Activated CD4-positive, alpha-beta T cell treated with anti-CD3 and anti-CD28 coated beads, Interleukin-10, Interleukin-2, amounts not matched to agents 100 ng/mL and 50 ng/mL, durations not matched to agents 16 hours and 8 hours (primary cell): ENCODE results near the gene PC.

Experiments
- DNase-seq: peaks from one replicate; pipeline ENCODE4 v3.0.0-alpha.2; 2020

The PC gene

DNA sequence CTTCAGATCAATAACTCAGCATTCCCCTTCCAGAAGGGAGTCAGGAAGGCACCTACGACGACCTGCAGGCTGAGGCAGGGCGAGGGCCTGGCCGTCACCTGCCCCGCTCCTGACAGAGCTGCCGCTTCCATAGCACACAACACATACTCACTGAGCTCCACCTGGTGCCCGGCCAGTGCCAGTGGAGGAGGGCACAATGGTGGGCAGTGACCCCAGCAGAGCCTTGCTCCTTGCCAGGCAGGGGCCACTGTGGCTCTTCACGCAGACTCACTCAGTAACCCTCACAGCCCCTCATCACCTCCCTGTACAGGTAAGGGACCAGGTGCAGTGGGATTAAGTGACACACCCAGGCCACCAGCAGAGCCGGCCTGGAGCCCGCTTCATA, 76.7 kb downstream of the PC start:
- DNase-seq, result no peak

DNA sequence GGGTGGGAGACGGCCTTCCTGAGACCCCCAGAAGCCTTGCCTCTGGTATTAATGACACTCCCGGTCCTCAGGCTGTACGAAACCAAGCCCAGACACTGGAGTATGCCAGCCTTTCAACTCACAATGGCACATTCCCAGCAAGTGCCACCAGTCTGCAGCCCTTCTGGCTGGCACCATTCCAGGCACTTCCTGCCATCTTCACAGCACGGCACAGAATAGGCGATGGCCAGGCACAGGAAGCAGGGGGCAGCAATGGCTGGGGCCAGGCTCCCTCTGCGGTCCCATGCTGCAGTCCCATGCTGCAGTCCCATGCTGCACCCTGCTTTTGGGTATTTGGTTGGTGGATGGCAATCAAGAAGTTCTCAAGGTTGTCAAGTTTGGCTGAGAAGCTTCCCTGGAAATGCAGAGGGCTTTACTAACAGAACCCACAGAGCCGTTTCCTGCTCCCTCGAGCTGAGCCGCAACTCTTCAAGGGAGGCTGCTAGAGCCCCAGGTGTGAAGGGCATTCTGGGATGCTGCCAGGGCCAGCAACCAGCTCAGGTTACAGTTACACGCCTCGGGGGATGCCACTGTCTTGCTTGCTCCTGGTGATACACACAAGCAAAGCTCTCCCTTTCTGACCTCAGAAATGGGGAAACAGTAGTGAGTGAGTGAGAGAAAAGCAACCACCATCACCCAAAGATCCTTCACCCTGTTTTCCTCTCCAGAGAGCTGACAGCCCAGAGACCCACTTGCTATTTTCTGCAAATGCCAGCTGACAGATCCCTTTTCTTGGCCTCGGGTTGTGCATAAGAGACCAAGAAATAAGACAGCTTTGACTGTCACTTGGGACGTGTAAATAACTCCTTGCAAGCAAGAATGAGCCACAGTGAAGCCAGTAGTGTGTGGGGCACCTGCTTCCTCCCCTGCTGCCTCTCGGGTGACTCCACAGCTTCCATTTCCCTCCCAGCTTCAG, 77.4 kb downstream of the PC start:
- DNase-seq, result no peak

DNA sequence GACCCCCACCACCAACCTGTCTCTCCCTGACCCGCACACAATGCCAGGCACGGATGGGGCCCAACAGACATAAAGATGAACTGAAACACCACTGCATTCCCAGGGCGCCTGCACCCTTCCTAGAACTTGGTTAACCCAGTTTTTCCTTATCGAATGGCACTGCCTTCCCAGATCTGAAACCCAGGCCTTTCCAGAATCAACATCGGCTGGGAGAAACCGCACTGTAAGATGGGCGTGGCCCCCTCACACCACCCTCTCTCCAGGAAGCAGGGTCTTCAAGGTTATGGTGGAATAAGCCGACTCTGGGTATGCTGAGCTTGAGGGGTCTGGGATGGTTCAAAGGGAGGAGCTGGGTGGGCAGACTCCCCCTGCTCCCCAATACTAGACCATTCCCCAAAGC, 78.2 kb downstream of the PC start:
- no peak for DNase-seq

DNA sequence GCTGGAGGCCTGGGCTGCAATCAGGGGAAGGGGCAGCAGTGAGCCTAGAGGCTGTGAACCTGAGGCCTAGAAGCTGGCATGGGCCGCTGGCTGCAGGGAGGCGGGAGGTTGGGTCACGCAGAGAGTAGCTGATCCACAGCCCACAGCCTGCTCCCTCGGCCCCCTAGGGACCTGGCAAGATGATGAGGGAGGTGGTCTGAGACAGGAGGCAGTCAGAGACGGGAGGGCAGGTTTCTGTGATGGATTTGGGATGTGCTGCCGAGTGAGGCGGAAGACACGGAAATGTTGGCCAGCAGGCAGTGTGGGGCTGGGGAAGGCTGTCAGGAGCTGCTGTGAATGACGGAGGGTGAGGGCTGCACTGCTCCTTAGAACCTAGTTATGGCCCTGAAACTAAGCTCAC, 78.6 kb downstream of the PC start:
- DNase-seq, result no peak

DNA sequence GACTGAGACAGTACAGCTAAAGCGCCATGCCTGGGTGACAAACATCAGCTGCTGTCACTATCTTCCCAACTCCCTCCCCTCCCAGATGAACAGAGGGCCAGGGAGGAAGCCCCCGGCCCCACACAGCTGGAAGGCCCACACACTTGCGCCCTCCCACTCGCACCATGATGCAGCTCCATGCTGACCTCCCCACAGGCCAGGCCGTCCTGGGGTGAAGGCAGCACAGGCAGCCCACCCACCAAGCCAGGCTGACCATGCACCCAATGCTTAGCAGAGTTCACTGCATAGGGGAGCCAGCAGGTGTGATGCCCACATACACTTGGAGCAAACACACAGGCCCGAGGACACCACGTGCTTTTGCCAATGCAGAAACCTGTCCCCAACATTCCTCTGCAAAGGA, 79.2 kb downstream of the PC start:
- no peak for DNase-seq

DNA sequence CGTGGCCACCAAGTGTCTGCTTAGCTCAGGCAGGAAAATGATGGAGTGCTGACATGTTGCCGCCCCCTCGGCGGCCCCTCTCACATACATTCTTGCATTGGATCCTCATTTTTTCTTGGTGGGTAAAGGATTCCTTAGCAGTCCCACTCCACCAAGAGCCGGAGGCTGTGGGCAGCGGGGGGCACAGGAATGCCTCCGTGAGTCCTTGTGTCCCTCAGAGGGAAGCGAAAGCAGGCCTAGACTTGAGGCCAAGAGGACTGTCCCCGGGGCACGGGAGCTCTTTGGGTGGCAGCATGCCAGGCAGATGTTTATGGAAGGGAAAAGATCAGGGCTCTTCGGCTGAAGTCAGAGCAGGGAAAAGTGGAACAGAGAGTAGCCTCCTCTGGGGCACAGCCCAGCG, 79.7 kb downstream of the PC start:
- DNase-seq, result no peak

DNA sequence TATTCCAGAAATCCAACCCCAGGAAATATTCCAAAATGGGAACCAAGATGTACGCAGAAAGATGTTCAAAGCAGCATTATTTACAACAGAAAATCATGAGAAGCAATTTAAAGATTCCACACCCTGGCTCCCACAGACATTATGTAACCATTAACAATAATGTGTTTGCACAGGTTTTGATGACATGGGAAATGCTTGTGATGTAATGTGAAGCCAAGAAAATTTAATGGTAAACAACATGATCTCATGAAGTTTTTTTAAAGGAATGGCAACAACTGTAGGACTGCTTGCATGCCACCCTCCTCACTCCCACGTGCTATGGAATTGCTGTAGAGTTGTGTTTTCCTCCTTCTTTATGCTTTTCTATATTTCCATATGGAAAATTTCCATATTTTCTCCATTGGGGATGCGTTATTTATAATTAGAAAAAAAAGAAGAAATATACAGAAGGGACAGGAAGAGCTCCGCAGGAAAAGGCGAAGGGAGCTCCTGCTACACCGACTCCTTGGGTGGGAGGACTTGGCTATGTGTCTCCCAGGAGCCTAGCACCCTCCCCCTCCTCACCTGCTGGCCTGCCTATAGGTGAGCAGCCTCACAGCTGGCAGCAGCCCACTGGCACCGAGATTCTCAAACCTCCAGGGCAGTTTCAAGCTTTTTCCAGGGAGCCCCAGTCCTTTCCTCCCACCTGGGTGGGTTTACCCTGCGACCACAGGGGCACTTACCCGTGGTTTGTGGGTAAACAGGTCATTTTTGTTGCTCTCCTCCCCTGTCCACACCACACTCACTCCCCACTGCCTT, 80.4 kb downstream of the PC start:
- no peak for DNase-seq

DNA sequence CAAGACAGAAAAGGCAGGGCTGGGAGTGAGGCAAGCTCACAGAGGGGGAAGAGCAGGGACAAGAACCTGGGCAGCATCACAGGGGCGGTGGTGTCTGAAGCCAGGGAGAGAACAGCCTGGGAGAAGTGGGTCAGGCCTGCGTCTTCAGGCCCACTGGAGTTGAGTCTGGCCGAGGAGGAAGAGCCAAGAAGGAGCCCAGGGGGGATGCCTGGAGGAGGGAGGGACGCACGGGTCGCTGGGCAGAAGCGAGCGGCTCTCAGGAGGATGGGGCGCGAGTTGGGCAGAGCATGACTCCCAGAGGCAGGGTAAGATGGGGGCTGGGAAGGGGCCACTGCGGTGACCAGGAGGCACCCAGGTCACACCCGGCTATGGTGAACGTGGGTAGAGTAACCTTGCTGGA, 82.8 kb downstream of the PC start:
- DNase-seq, result no peak

DNA sequence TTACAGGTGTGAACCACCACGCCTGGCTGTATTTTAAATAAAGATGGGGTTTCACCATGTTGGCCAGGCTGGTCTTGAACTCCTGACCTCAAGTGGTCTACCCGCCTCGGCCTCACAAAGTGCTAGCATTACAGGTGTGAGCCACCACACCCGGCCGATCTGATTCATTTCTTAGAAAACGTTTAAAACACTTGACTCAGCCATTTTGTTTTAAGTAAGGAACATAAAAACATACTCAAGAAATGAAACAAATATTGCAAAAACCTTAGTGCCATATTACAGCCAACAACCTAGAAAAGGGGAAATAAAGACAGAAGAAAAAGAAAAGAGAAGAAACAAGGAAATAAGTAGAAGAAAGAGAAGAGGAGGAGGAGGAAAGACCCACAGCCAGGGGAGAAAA, 84.0 kb downstream of the PC start:
- DNase-seq, result no peak

DNA sequence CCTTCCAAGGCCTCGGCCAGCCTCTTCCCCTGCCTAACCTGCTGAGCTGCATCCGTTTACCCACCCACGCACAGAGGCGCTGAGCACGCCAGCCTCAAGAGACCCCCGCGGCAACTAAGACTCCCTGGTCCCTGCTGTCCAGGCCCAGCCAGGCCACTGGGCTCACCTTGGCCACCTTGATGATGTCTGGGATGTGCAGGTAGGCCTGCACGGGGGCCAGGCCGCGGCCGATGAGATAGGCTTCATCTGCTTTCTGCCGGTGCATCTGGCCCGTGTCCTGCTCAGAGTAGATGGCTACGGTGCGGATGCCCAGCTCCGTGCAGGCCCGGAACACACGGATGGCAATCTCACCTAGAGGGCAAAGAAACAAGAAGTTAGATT, 86.7 kb downstream of the PC start:
- no peak for DNase-seq

DNA sequence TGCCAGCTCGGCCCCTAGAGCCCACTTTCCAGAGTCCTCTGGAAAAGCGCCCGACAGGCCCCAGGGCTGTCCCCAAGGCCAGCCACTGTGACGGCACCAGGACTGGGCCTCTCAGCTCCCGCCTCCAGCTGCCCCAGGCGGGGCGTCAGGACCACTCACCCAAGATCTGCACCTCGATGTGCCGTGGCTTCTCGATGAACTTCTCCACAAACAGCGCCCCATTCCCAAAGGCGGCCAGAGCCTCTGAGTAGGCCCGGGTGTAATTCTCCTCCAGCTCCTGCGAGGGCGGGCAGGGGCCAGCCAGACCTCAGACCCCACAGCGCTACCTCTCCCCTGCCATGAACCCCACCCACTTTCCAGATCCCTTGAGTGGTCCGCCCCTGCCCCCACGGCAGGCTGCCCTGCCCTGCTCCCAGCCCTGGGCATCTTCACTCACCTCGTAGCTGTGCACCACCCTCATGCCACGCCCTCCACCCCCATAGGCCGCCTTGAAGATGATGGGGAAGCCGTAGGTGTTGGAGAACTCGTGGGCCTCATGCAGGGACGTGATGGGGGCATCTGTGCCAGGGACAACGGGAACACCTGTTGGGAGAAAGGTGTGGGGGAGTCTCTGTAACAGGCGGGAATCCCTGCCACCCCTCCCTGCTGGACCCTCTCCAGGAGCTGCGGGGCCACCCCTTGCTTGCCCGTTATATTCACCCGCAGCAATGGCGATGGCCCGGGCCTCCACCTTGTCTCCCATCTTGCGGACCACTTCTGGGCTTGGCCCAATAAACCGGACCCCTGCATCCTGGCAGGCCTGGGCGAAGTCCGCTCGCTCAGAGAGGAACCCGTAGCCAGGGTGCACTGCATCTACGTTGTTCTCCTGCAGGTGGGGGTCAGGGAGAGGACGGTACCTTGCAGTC, 87.3 kb downstream of the PC start:
- no peak for DNase-seq

DNA sequence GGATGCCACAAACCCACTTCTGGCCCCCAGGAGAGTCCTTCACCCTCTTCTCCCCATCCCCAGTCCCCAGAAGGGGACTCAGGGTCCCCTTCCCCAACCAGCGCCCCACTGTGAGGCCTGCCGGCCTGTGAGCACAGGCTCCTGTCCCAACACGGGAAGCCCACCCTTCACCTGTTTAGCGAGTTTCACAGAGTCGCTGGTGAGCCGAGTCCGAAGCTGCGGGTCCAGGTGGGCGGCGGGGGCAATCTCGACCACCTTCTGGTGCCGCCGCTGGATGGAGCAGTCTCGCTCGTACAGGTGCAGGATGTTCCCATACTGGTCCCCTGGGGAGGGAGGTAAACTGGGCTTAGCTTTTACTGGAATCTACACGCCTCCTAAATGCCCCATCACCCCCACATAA, 88.1 kb downstream of the PC start:
- DNase-seq, result no peak

DNA sequence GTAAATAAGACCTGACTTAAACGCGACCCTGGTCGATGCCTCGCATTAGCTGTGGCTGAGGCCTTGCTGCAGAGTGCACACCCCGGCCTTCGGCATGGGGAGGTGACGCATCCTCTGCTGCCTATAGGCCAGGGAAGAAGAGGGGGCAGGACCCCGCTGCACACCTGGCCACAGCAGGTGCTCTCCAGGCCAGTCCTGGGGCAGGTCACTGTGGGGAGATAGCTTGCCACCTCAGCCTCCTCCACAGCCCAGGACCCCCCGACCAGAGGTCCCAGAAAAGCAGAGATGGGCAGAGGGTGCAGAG, 88.7 kb downstream of the PC start:
- DNase-seq, result no peak

DNA sequence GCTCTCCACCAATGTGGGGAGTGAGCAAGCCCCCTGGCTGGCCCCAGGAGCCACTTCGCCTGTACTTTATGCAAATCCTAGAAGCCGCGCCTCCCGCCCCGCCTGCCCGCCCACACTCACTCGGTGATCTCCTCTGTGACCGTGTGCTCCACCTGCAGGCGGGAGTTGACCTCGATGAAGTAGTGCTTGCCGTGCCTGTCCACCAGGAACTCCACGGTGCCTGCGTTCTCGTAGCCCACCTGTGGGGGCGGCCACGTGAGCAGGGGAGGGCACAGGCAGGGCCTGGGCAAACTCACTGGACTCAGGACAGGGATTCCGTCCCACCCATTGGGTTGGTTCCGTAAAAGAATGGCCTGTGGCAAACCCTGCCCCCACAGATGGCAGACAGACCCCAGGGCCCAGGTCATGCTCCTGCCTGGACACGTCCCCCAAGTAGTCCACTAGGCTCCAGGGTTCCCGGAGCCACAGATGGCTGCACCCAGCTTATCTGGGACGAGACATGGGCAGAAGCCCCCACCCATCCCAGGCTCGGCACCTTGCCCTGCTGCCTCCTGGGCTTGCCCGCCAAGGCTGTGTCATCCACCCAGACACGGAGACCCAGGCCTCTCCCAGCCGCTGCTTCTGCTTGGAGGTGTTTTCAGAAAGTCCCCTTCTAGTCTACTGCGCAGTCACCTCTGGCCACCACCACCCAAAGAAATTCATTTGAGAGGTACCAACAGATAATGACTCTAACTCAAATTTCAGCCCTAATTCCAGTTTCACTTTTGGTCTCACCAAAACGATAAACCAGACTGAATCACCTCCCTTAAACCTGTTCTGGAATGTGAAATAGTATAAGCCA, 89.2 kb downstream of the PC start:
- peak; percentile 83 for DNase-seq

DNA sequence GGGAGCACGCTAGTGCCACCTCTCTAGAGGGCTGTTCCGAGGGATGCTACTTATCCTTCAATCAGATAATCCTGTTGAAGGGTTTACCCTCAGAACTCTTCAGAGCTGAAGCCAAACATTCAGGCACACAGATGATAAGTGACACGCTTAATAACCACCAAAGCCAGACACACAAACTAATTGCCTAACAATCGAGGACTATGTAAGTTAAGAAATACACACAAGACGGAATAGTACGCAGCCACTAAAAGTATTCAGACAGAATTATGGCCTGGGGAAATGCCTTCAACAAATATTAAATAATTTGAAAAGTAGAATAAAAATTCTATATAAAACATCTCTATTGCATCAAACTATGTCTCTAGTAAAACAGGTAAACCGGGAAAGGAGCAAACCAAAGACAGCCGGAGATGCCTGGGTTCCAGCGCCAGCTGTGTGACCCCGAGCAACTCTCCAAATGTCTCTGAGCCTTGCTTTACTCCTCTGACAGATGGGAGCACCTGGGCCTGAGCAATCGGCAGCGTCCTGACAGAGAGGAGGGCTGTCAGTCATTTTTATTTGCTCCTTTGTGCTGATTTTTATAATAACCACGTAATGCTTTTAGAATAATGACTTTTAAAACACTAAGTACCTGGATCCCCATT, 90.0 kb downstream of the PC start:
- DNase-seq, result no peak

DNA sequence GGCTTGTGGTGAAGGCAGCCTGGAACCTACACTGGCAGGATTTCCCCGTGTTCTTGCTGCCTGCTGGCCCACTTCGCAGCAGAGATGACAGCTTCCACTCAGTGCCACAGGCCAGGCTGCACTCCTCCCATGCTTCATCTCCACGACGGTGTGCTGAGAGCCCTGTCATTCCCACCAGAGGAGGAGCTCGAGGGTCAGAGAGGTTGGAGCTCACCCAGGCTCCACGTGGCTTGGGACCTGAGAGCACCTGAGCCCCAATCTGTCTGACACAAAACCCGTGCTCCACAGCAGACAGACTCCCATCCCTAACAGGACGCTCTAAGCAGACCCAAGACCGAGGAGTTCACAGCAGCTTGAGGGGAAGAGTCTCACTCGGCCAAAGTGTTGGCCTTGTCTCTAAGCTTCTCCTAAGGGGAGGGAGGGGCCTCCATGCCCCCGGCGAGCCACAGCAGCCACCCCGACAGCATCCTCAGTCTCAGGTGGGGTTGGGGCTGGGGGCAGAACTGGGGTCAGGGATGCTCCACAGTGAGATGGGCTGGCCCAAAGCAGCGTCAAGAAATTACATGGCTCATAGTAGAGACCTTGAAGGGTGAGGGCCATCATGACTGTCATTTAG, 90.7 kb downstream of the PC start:
- no peak for DNase-seq

DNA sequence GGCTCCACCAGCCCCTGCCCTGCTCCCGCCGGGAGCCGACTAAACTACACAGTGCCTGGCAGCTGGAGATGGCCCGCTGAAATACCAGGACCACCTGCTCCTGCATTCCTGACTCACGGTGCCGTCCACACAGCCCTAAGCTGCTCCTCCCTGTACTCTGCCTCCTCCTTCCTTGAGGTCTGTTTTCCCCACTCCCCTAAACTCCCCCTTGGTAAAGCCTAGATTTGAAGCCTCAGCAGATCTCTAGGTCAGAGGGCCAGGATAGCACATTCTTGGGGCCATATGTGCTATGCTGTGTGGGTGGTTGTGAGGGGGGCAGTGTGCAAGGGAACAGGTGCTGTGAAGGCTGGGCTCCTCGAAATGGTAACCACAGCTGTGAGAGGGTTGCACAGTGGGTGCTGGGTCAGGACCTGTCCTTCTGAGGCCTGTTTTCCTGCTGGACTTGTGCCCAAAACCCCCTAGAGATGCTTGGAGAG, 91.6 kb downstream of the PC start:
- no peak for DNase-seq

DNA sequence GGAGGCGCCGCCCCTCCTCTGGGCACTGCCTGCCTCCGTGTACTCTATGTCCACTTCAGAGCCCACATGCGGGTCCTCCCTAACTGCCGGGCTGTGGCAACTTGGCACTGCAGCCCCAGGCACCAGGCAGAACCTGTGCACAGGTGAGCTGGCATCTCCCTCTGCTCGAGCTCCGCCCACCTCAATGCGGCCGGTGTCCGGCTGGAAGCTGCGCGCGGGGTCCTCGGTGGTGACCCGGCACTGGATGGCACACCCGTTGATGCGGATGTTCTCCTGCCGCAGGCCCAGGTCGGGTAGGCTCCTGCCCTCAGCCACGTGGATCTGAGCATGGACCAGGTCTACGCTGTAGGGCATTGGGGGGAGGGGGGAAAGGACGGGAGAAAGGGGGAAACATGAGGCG, 92.2 kb downstream of the PC start:
- DNase-seq, result no peak

DNA sequence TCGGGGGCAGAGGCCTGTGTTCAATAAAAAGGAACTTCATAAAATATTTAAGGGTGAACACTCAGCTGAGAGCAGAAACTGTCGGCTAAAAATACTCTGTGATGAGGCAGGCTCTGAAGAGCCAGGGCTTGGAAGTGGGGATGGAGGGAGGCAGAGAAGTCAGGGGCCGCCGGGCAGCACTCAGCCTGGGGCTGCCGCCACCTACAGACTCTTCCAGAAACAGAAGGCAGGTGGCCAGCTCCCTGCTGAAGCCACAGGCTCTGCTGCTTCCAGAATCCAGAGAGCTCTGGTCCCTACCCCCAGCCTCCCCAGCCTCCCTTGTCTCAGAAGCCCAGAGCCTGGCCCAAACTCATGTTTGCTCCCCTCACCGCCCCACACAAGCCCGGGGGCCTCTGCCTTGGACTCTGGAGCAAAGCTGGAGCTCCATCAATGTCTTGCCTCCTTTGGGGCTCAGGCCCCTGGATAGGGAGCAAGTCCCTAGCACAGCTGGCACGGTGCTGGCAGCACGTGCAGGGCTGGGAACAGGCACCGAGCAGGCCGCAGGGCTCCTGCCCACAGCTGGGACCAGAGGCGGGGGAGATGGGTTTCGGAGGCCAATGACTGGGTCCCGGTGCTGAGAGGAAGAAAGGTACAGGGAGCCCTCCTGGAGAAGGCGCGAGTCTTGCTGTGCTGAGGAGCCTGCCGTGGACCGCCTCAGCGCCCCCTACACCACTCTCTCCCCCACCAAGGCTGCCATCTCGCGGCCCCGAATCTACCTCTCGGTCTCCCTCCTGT, 93.1 kb downstream of the PC start:
- no peak for DNase-seq

DNA sequence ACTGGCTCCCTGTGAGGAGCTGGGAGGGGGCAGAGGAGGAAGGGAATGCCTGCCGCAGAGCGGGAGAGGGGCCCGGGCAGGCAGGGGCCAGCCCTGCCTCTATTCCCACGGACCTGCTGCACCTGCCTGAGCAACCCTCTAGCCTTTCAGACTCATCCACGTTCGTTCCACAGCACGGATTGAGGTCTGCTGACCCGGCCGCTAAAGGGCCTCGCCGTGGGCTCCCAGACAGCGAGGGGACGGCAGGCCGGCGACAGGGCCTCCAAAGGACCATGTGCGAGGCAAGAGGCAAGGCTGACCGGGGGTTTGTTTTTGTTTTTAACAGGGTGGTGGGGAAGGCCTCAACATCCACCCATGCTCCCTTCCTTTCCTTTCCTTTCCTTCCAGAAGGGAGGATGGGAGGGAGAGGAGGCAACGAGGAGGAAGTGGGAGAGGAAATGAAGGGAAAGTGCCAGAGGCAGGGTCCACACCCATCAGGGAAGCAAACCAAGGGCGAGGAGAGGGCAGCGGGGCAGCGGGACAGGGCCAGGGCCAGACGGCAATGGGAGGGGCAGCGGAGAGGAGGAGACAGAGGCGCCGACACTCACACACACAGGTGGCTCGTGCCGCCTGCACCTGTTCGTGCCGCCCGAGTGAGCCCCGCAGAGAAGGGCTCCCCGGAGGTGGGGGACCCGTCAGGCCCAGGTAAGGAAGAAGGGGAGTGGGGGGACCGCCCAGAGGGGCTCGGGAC, 93.8 kb downstream of the PC start:
- no peak for DNase-seq
